Lung (tissue), 12 donors: Measurements from ENCODE around the gene RERE. TPM values are rescaled to one million over a fixed set of nuclear protein-coding genes. Genes with fewer than 3 reads are reported as not detected.

Experiments used
- ATAC-seq: fragments of 200-7000 bp; cut with Tn5 transposase; one replicate; pipeline ENCODE4 v1.9.1; 2020; ENCODE audit warnings: moderate number of reproducible peaks; ENCODE audit not compliant: insufficient read depth, low FRiP score
- DNase-seq, 3 donors: peaks; one replicate each; pipeline ENCODE4 v3.0.0-alpha.2; 2013 to 2017
- H3K27ac ChIP-seq, 2 donors: one replicate each; pipeline ENCODE4 v1.5.1; 2013; ENCODE audit warnings: mild to moderate bottlenecking in 2 of 2, moderate library complexity in 2 of 2, control low read depth in 1 of 2, inconsistent platforms in 1 of 2, low read depth in 1 of 2, low read length in 1 of 2
- H3K27me3 ChIP-seq, 3 donors: one replicate each; pipeline ENCODE4 v1.5.1; 2013; ENCODE audit warnings: low read length in 2 of 3; ENCODE audit not compliant: control insufficient read depth in 3 of 3, insufficient read depth in 3 of 3
- H3K36me3 ChIP-seq, 4 donors: one replicate each; pipeline ENCODE4 v1.5.1; 2013; ENCODE audit warnings: low read length in 4 of 4, mild to moderate bottlenecking in 1 of 4, moderate library complexity in 1 of 4; ENCODE audit not compliant: control insufficient read depth in 4 of 4, insufficient read depth in 4 of 4
- H3K4me1 ChIP-seq, 5 donors: one replicate each; pipeline ENCODE4 v1.5.1; 2013; ENCODE audit warnings: low read length in 5 of 5, mild to moderate bottlenecking in 2 of 5, moderate library complexity in 1 of 5; ENCODE audit not compliant: control insufficient read depth in 5 of 5, insufficient read depth in 5 of 5
- H3K4me3 ChIP-seq: one replicate; pipeline ENCODE4 v1.5.1; 2013; ENCODE audit warnings: mild to moderate bottlenecking, control low read depth, moderate library complexity
- H3K9ac ChIP-seq, 2 donors: one replicate each; pipeline ENCODE4 v1.5.1; 2013; ENCODE audit warnings: low read length in 2 of 2, control low read depth in 1 of 2; ENCODE audit not compliant: insufficient read depth in 1 of 2
- H3K9me3 ChIP-seq, 4 donors: one replicate each; pipeline ENCODE4 v1.5.1; 2013; ENCODE audit warnings: low read length in 3 of 4, mild to moderate bottlenecking in 1 of 4, moderate library complexity in 1 of 4; ENCODE audit not compliant: control insufficient read depth in 4 of 4, insufficient read depth in 3 of 4
- WGBS, 2 donors: extraction: QIAGEN DNeasy Blood & Tissue Kit; methylation state at CpG; one replicate each; pipeline ENCODE4 v1.1.7; 2013; 5-methylcytosine and 5-hydroxymethylcytosine counted together
- polyA plus RNA-seq, 2 donors: library from polyadenylated mRNA; stranded (reverse); fragments of 200-250 nt; gene quantifications; one replicate each; pipeline ENCODE4 v1.2.1, GENCODE V29; 2013
- total RNA-seq, 2 donors: library from RNA; depleted of rRNA in 1 of 2; stranded (reverse); fragments of >200 nt in 1 of 2; gene quantifications; one replicate each; pipeline ENCODE4 v1.2.1, GENCODE V29; 2014 to 2021
- TF ChIP-seq, protein P1 (sequence below): IDR thresholded peaks from 2 replicates; pipeline ENCODE4 v1.5.1; 2012; ENCODE audit warnings: mild to moderate bottlenecking; ENCODE audit errors: control extremely low read depth, extremely low read depth
- donor health status: control.
- donor health status: control.
- donor health status: Bipolar disorder and iron deficiency.
- donor health status: healthy.
- donor health status: DM: yes; HTN: yes; CAD: no.

The RERE gene
- total and polyA plus RNA-seq, 4 donors: 21.7 to 207 (median 57.5) TPM

DNA sequence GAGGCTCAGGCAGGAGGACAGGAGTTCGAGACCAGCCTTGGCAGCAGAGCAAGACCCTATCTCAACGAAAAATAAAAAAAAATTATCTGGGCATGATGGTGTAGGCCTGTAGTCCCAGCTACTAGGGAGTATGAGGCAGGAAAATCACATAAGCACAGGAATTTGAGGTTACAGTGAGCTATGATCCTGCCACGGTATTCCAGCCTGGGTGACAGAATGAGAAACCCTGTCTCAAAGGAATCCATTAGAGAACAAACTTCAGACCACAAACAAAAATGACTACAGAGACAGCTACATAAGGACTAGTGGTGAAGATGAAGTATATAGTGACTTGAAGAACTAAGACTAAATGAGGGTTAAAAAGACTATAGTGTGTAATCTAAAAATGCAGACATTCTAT lies 233.1 kb downstream of the RERE start:
- TF ChIP-seq, protein P1, sequence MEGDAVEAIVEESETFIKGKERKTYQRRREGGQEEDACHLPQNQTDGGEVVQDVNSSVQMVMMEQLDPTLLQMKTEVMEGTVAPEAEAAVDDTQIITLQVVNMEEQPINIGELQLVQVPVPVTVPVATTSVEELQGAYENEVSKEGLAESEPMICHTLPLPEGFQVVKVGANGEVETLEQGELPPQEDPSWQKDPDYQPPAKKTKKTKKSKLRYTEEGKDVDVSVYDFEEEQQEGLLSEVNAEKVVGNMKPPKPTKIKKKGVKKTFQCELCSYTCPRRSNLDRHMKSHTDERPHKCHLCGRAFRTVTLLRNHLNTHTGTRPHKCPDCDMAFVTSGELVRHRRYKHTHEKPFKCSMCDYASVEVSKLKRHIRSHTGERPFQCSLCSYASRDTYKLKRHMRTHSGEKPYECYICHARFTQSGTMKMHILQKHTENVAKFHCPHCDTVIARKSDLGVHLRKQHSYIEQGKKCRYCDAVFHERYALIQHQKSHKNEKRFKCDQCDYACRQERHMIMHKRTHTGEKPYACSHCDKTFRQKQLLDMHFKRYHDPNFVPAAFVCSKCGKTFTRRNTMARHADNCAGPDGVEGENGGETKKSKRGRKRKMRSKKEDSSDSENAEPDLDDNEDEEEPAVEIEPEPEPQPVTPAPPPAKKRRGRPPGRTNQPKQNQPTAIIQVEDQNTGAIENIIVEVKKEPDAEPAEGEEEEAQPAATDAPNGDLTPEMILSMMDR: no peak
- no peak overlapping the region for H3K4me3 ChIP-seq
- 84 to 92% methylated on average over 3 of the region's 3 CpGs for WGBS, 2 donors
- H3K9me3 ChIP-seq: no peaks in the 10 kb centered on the region
- DNase-seq (no peak), ATAC-seq (no peak)
- no peak overlapping the region for H3K9ac ChIP-seq
- H3K36me3 ChIP-seq: no peaks in the 10 kb centered on the region
- peaks cover 0 to 11% (median 3%) of the 10 kb centered on the region in 5 donors for H3K4me1 ChIP-seq
- no peaks in the 10 kb centered on the region for H3K27me3 ChIP-seq
- no peak overlapping the region for H3K27ac ChIP-seq

DNA sequence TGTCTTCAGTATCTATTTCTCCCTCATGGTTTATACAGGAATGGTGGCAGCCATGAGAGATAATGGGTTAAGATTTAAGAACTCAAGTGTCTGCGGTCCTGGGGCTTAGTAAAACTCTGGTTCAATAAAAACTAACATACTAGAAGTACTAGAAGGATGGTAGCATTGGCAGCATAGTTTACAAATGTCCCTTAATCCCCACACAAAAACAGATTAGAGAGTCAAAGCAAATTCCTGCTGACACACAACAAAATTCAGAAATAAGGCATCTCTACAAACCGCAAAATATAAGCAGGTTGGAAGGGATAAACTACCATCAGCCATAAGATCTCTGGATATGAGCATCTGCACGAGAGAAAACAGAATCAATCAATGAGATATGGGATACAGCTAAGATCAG lies 234.4 kb downstream of the RERE start:
- Histone ChIP-seq H3K9ac (no peak overlapping the region), H3K27ac (no peak overlapping the region), H3K4me3 (no peak overlapping the region), H3K4me1 (peaks cover 0 to 9% (median 3%) of the 10 kb centered on the region in 5 donors), H3K27me3 (no peaks in the 10 kb centered on the region), H3K9me3 (no peaks in the 10 kb centered on the region), H3K36me3 (no peaks in the 10 kb centered on the region)
- TF ChIP-seq, protein P1: no peak
- ATAC-seq (no peak), DNase-seq (no peak)
- 90 to 92% methylated on average over 3 of the region's 3 CpGs for WGBS, 2 donors

DNA sequence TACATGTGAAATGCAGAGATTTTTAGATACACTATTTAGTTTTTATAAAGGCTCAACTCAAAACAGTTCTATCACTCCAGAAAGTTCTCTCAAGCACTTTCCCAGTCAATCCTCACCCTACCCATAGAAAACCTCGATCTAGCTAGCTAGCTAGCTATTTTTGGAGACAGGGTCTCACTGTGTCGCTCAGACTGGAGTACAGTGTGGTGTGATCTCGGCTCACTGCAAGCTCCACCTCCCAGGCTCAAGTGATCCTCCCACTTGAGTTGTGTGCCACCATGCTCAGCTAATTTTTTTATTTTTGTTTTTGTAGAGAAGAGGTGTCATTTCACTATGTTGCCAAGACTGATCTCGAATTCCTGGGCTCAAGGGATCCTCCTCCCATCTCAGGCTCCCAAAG lies 236.9 kb downstream of the RERE start:
- TF ChIP-seq, protein P1: no peak
- Histone ChIP-seq H3K9ac (no peak overlapping the region), H3K27ac (peak overlapping the region in 1 of 2 donors; percentile 12), H3K4me3 (no peak overlapping the region), H3K36me3 (no peaks in the 10 kb centered on the region), H3K9me3 (no peaks in the 10 kb centered on the region), H3K4me1 (peaks cover 0 to 4% (median 2%) of the 10 kb centered on the region in 5 donors), H3K27me3 (no peaks in the 10 kb centered on the region)
- DNase-seq (no peak), ATAC-seq (no peak)
- 77 to 87% methylated on average over 4 of the region's 4 CpGs for WGBS, 2 donors

DNA sequence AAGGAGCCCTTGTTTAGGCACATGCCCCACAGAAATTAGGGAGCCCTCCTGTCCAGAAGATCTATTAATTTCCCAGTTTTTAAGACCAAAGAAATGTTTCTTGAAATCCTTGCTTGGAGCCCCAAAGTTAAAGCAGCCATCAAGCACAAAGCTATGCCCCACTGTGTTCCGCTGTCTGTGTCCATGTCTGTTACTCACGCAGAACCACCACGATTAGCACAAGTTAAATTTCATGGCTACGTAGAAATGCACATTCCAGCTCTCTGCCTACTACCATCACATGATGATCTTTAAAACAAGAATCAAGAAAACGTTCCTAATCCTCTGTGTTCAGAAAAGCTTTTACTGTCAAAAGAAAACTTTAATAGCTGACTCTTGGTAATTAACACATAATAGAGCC lies 238.5 kb downstream of the RERE start:
- H3K36me3 ChIP-seq: no peaks in the 10 kb centered on the region
- H3K4me3 ChIP-seq: no peak overlapping the region
- H3K9ac ChIP-seq: no peak overlapping the region
- no peaks in the 10 kb centered on the region for H3K9me3 ChIP-seq
- H3K27ac ChIP-seq: no peak overlapping the region
- TF ChIP-seq, protein P1: no peak
- no peaks in the 10 kb centered on the region for H3K27me3 ChIP-seq
- DNase-seq (no peak), ATAC-seq (no peak)
- 94 to 96% methylated on average over 5 of the region's 5 CpGs for WGBS, 2 donors
- H3K4me1 ChIP-seq: peaks cover 0 to 9% (median 2%) of the 10 kb centered on the region in 5 donors
